Kidney epithelial cell (primary cell): ENCODE data around the gene RTP1. TPM values are rescaled to one million over a fixed set of nuclear protein-coding genes. Genes with fewer than 3 reads are reported as not detected.

Experiments
- DNase-seq: peaks from one replicate; pipeline ENCODE4 v3.0.0-alpha.2; 2010; ENCODE audit warnings: low read depth
- H3K27me3 ChIP-seq: 2 replicates; pipeline ENCODE4 v1.6.0; 2011; ENCODE audit warnings: low read length; ENCODE audit not compliant: control insufficient read depth, insufficient read depth
- H3K36me3 ChIP-seq: 2 replicates; pipeline ENCODE4 v1.5.1; 2011; ENCODE audit warnings: low read length; ENCODE audit not compliant: control insufficient read depth, insufficient read depth
- H3K4me3 ChIP-seq: 2 replicates; pipeline ENCODE4 v1.5.1; 2011; ENCODE audit warnings: low read depth, mild to moderate bottlenecking, control low read depth, low read length
- total RNA-seq: library from RNA; depleted of rRNA; stranded (reverse); fragments of >200 nt; gene quantifications from 2 replicates; pipeline ENCODE4 v1.2.3, GENCODE V29; 2015
- TF ChIP-seq, protein P1 (sequence below): IDR thresholded peaks from 2 replicates; pipeline ENCODE4 v1.5.1; 2011; ENCODE audit warnings: mild to moderate bottlenecking, moderate library complexity, low read length, control low read depth, inconsistent platforms; ENCODE audit not compliant: insufficient read depth, poor library complexity, severe bottlenecking

The RTP1 gene
- total RNA-seq, 1 donor from 2014 or later: not detected

DNA sequence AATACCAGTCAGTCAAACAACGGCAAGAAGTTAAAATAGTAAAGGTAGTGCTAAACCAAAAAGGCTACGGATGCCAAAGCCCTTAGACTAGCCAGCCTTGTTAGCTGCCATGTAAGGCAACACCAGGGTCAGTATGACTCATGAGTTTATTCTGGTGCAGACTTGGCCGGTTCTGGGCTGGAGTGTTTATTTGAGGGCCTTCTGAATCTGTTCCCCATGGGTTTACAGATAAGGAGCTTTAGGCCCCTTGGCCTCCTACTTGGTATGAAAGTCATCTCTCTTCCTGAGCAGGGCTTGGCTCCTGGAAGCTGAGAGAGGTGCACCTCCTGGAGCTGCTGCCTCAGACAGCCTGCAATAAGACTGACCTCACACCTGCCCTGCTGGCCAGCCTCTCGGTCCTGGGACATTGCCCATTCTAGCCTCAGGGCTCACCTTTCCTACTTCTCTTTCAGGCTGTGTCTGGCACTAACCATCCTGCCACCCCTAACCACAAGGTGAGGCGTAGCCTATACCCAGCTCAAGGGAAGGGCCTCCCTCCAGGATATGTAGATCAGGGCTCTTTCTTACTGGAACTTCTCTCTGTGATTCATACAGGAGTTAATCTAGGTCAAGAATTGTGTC, 10.4 kb upstream of the RTP1 start:
- H3K4me3 ChIP-seq: no peak overlapping the region
- TF ChIP-seq, protein P1, sequence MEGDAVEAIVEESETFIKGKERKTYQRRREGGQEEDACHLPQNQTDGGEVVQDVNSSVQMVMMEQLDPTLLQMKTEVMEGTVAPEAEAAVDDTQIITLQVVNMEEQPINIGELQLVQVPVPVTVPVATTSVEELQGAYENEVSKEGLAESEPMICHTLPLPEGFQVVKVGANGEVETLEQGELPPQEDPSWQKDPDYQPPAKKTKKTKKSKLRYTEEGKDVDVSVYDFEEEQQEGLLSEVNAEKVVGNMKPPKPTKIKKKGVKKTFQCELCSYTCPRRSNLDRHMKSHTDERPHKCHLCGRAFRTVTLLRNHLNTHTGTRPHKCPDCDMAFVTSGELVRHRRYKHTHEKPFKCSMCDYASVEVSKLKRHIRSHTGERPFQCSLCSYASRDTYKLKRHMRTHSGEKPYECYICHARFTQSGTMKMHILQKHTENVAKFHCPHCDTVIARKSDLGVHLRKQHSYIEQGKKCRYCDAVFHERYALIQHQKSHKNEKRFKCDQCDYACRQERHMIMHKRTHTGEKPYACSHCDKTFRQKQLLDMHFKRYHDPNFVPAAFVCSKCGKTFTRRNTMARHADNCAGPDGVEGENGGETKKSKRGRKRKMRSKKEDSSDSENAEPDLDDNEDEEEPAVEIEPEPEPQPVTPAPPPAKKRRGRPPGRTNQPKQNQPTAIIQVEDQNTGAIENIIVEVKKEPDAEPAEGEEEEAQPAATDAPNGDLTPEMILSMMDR: no peak
- DNase-seq: peak; percentile 21

GRCh38 chr3:187188931-187189330, 8.4 kb upstream of the RTP1 start:
- TF ChIP-seq, protein P1: no peak
- no peak for DNase-seq
- Histone ChIP-seq H3K4me3 (no peak overlapping the region), H3K27me3 (no peaks in the 10 kb centered on the region), H3K36me3 (no peaks in the 10 kb centered on the region)

More for the DNA sequence above, 10.4 kb upstream of the RTP1 start:
- H3K36me3 ChIP-seq: no peaks in the 10 kb centered on the region
- no peaks in the 10 kb centered on the region for H3K27me3 ChIP-seq

DNA sequence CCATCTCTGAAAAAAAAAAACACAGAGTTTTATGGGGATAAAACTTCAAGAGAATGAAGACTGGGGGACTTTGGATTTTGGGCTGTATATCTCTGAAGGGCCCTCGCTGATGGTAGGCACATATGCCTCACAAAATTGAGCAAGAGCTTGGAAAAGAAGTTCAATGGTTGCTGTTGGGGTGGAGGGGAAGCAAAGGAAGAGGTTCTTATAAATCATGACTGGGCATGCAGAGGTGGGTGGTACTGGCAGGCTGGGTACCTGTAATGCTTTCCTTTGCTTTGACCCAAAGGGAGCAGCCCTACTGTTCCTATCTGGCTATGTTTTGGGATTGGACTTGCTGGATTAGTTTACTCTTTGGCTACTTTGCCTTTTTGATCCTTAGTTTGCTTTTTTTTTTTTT, 6.0 kb upstream of the RTP1 start:
- TF ChIP-seq, protein P1: no peak

DNA sequence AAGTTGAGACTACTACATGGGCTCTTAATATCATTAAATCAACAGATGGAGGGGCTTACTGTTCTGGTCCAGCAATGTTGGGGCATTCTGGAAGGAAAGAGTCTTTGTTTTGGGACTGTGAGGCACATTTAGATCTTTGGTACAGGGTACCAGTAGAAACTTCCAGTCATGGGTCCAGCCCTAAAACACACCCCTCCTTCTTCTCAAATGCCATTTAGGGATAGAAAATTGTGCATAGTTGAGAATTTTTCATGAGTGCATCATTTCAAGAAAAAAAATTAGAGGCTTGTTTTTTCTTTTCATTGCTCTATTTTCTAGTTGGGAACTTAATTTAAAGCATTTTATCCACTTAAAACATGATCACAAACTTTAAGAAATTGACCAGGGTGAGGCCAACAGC, 4.1 kb upstream of the RTP1 start:
- Histone ChIP-seq H3K36me3 (no peaks in the 10 kb centered on the region), H3K4me3 (no peak overlapping the region), H3K27me3 (no peaks in the 10 kb centered on the region)
- TF ChIP-seq, protein P1: no peak
- no peak for DNase-seq

More for the DNA sequence above, 6.0 kb upstream of the RTP1 start:
- Histone ChIP-seq H3K36me3 (no peaks in the 10 kb centered on the region), H3K4me3 (no peak overlapping the region), H3K27me3 (no peaks in the 10 kb centered on the region)
- no peak for DNase-seq

DNA sequence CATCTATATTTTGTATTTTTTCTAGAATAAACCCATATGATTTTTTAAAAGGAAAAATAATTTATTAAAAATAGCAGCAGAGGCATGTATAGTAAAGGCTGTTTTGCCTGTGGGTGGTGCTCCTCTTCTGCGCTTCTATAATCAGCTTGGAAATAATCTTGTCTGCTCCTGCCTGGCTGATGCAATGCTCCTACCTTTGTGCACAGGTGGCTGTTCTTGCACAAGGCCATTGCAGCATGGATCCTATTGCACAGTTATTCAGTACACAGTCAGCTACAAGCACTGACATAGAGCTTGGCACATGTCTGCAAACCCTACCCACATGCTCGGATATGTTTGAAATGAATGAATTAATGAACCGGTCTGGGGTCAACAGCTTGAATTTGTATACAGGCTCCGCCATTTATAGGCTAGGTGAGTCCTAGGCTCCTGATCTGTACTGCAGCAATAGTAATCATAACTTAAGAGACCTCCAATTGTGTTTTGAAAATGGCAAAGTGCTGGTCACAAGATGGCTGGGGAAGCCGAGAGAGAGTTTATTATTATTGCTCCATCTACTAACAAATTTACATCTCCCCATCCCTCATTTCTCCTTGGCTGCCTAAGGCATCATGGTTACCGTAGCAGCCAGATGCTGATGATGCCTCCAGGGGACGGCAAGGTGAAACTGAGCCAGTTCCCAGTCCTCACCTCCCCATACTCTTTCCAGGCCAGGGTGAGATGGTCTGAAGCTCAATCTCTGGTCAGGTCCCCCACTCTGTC, 532 bp upstream of the RTP1 start:
- H3K4me3 ChIP-seq: no peak overlapping the region
- DNase-seq: no peak
- H3K36me3 ChIP-seq: no peaks in the 10 kb centered on the region
- no peaks in the 10 kb centered on the region for H3K27me3 ChIP-seq
- TF ChIP-seq, protein P1: no peak
